GM19324 (cell line): ENCODE data around the gene ATG14.
A peak's percentile ranks its signal among the peaks of the same experiment; 100 is the strongest.
"Not testable (repeated sequence)": the region's sequence is repeated elsewhere in the genome, so short reads cannot be mapped to it uniquely, and the experiment has no call there.

ENCODE experiments used
- ATAC-seq: cut with Tn5 transposase; IDR thresholded peaks from one replicate; pipeline ENCODE4 v1.9.1; 2021; ENCODE audit warnings: mild to moderate bottlenecking, moderate library complexity; ENCODE audit not compliant: unreplicated experiment, low FRiP score

ATG14 gene

GRCh38 chr14:55411426-55412389 lies at the start of gene ATG14:
TSS of gene ATG14 (minus strand) at chr14:55411830. CDS start at chr14:55411822, 8 bp downstream.
- peak; percentile 92 for ATAC-seq

- no peak for ATAC-seq
Measured at GRCh38 chr14:55458800-55459515, 47.3 kb upstream of the ATG14 start.

GRCh38 chr14:55457496-55457895 lies 45.9 kb upstream of the ATG14 start:
- ATAC-seq: no peak

- ATAC-seq: not testable (repeated sequence)
Measured at GRCh38 chr14:55456411-55456810, 44.8 kb upstream of the ATG14 start.

GRCh38 chr14:55454264-55455002 lies 42.8 kb upstream of the ATG14 start:
- ATAC-seq: no peak

GRCh38 chr14:55451950-55452349 lies 40.3 kb upstream of the ATG14 start:
- no peak for ATAC-seq

GRCh38 chr14:55451398-55451797 lies 39.8 kb upstream of the ATG14 start:
- no peak for ATAC-seq

- no peak for ATAC-seq
Measured at GRCh38 chr14:55450987-55451386, 39.4 kb upstream of the ATG14 start.

- no peak for ATAC-seq
Measured at GRCh38 chr14:55450539-55450938, 38.9 kb upstream of the ATG14 start.

- ATAC-seq: no peak
Measured at GRCh38 chr14:55450124-55450523, 38.5 kb upstream of the ATG14 start.

GRCh38 chr14:55449116-55449515 lies 37.5 kb upstream of the ATG14 start:
- no peak for ATAC-seq

- no peak for ATAC-seq
Measured at GRCh38 chr14:55448141-55448614, 36.5 kb upstream of the ATG14 start.

- ATAC-seq: no peak
Measured at GRCh38 chr14:55446833-55447232, 35.2 kb upstream of the ATG14 start.

- ATAC-seq: no peak
Measured at GRCh38 chr14:55446127-55446736, 34.6 kb upstream of the ATG14 start.

GRCh38 chr14:55441286-55441685 lies 29.7 kb upstream of the ATG14 start:
- ATAC-seq: no peak

- no peak for ATAC-seq
Measured at GRCh38 chr14:55440385-55440784, 28.8 kb upstream of the ATG14 start, which contains the start of gene TBPL2. TSS of gene TBPL2 (minus strand) at chr14:55440616. CDS start at chr14:55440449, 167 bp downstream.

GRCh38 chr14:55438066-55438683 lies 26.5 kb upstream of the ATG14 start:
- no peak for ATAC-seq

GRCh38 chr14:55436931-55437330 lies 25.3 kb upstream of the ATG14 start:
- ATAC-seq: no peak

- no peak for ATAC-seq
Measured at GRCh38 chr14:55436519-55436918, 24.9 kb upstream of the ATG14 start.

GRCh38 chr14:55434805-55435174 lies 23.2 kb upstream of the ATG14 start:
- ATAC-seq: no peak
